ENCODE results near the gene PCCA. TPM values are rescaled to one million over a fixed set of nuclear protein-coding genes. Genes with fewer than 3 reads are reported as not detected.

PCCA gene
- total and polyA plus RNA-seq, 2 donors from 2014 or later: 86.2 to 222 TPM

DNA sequence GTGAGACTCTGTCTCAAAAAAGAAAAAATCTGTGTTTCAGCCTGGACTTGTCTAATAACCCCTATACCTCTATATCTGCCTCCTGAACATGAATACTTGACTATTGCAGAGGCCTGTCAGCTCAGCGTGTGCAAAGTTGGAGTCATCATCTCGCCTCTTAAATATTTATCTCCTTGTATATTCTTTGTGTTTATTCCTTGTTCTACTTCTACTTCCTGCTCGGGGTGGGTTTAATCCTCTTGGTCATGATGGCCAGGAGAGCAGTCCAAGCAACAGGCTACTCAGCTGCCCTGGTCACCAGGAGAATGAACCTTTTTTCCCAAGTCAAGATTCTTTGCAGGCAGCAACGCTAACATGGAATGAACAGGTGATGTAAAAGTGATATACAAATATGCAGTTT lies 119.1 kb downstream of the PCCA start:
- DNase-seq: no peak
- Histone ChIP-seq H3K4me3 (ENCODE audit: low read length in 3 of 3) (no peak overlapping the region), H3K27ac (ENCODE audit: low read depth in 2 of 2, low read length in 2 of 2) (no peak overlapping the region), H3K4me1 (ENCODE audit: control insufficient read depth in 2 of 3, insufficient read depth in 2 of 3, low read depth in 1 of 3, low read length in 3 of 3) (no peaks in the 10 kb centered on the region), H3K36me3 (ENCODE audit: control insufficient read depth in 2 of 3, insufficient read depth in 3 of 3, low read length in 3 of 3) (no peaks in the 10 kb centered on the region), H3K27me3 (ENCODE audit: control insufficient read depth, insufficient read depth, low read length) (no peaks in the 10 kb centered on the region), H3K9ac (ENCODE audit: low read length in 3 of 3) (no peak overlapping the region), H3K9me3 (ENCODE audit: control insufficient read depth in 2 of 3, insufficient read depth in 1 of 3, low read length in 3 of 3) (no peaks in the 10 kb centered on the region)
- TF ChIP-seq, protein P1, sequence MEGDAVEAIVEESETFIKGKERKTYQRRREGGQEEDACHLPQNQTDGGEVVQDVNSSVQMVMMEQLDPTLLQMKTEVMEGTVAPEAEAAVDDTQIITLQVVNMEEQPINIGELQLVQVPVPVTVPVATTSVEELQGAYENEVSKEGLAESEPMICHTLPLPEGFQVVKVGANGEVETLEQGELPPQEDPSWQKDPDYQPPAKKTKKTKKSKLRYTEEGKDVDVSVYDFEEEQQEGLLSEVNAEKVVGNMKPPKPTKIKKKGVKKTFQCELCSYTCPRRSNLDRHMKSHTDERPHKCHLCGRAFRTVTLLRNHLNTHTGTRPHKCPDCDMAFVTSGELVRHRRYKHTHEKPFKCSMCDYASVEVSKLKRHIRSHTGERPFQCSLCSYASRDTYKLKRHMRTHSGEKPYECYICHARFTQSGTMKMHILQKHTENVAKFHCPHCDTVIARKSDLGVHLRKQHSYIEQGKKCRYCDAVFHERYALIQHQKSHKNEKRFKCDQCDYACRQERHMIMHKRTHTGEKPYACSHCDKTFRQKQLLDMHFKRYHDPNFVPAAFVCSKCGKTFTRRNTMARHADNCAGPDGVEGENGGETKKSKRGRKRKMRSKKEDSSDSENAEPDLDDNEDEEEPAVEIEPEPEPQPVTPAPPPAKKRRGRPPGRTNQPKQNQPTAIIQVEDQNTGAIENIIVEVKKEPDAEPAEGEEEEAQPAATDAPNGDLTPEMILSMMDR (IDR thresholded peaks at IDR 0.05; ENCODE audit: borderline replicate concordance, extremely low read depth, insufficient read depth): no peak
- FAIRE-seq: no peak
- intact Hi-C loops (cut with DNase I): no loop called here

DNA sequence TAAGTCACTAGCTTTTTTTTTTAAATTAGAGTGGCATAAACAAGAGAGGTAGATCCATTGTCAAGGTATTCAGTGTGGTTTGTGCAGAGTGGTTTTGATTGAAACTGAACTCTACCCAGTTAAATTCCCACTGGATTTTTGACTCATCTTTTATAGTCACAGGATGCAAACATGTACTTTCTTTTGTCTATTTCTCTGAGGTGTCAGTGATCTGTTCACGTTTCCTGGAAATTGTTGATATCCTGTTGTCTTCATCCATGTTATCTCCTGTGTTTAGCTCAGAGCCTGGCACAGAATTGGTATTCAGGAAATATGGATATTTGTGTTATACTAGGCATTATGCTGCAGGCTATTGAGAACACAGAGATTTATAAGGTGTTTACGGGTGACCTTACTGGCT lies 119.7 kb downstream of the PCCA start:
- no peaks in the 10 kb centered on the region for H3K36me3 ChIP-seq (ENCODE audit: control insufficient read depth in 2 of 3, insufficient read depth in 3 of 3, low read length in 3 of 3)
- intact Hi-C loops (cut with DNase I): no loop called here
- H3K27me3 ChIP-seq (ENCODE audit: control insufficient read depth, insufficient read depth, low read length): no peaks in the 10 kb centered on the region
- H3K27ac ChIP-seq (ENCODE audit: low read depth in 2 of 2, low read length in 2 of 2): no peak overlapping the region
- no peak overlapping the region for H3K9ac ChIP-seq (ENCODE audit: low read length in 3 of 3)
- TF ChIP-seq, protein P1 (IDR thresholded peaks at IDR 0.05; ENCODE audit: borderline replicate concordance, extremely low read depth, insufficient read depth): no peak
- DNase-seq: no peak
- no peaks in the 10 kb centered on the region for H3K4me1 ChIP-seq (ENCODE audit: control insufficient read depth in 2 of 3, insufficient read depth in 2 of 3, low read depth in 1 of 3, low read length in 3 of 3)
- H3K4me3 ChIP-seq (ENCODE audit: low read length in 3 of 3): no peak overlapping the region
- no peaks in the 10 kb centered on the region for H3K9me3 ChIP-seq (ENCODE audit: control insufficient read depth in 2 of 3, insufficient read depth in 1 of 3, low read length in 3 of 3)
- FAIRE-seq: no peak

DNA sequence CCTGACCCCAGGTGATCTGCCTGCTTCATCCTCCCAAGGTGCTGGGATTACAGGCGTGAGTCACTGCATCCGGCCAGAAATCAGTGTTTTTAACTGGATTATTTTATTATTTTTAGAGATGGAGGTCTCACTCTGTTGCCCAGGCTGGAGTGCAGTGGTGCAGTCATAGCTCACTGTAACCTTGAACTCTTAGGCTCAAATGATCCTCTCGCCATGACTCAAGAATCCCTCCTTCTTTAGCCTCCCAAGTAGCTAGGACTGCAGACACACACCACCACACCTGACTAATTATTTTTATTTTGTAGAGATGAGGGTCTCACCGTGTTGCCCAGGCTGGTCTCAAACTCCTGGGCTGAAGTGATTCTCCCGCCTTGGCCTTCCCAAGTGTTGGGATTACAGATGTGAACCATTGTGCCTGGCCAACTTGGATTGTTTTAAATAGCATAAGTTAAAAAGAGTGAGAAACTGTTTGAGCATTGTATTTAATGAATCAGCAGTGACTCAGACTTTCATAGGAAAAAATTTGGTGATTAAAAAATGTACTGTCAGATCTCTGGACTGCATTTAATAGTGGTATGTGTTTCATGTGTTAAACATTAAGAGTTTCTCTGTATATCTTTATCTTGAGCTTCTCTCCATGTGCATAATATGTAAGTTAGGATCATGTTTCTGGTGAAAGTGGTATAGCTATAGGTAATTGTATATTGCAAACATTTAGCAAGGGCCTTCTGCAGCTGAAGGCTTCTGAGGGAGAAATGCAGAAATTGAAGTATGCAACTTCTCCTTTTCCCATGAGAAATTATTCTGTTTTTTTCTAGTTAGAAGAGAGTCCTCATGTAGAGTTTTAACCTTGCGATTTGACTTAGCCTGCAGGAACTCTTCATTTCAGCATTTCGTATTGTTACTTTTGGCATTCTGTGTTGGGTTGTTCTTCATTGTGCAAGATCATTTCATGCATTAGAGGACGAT lies 121.2 kb downstream of the PCCA start:
- intact Hi-C loops (cut with DNase I): no loop called here

More for the DNA sequence above, 121.2 kb downstream of the PCCA start:
- Histone ChIP-seq H3K9me3 (ENCODE audit: control insufficient read depth in 2 of 3, insufficient read depth in 1 of 3, low read length in 3 of 3) (no peaks in the 10 kb centered on the region), H3K27ac (ENCODE audit: low read depth in 2 of 2, low read length in 2 of 2) (no peak overlapping the region), H3K27me3 (ENCODE audit: control insufficient read depth, insufficient read depth, low read length) (no peaks in the 10 kb centered on the region), H3K4me1 (ENCODE audit: control insufficient read depth in 2 of 3, insufficient read depth in 2 of 3, low read depth in 1 of 3, low read length in 3 of 3) (no peaks in the 10 kb centered on the region), H3K4me3 (ENCODE audit: low read length in 3 of 3) (no peak overlapping the region), H3K9ac (ENCODE audit: low read length in 3 of 3) (no peak overlapping the region), H3K36me3 (ENCODE audit: control insufficient read depth in 2 of 3, insufficient read depth in 3 of 3, low read length in 3 of 3) (no peaks in the 10 kb centered on the region)
- TF ChIP-seq, protein P1 (IDR thresholded peaks at IDR 0.05; ENCODE audit: borderline replicate concordance, extremely low read depth, insufficient read depth): no peak
- no peak for DNase-seq
- no peak for FAIRE-seq
